Measurements from ENCODE around the gene OPA1.

Gene OPA1

DNA sequence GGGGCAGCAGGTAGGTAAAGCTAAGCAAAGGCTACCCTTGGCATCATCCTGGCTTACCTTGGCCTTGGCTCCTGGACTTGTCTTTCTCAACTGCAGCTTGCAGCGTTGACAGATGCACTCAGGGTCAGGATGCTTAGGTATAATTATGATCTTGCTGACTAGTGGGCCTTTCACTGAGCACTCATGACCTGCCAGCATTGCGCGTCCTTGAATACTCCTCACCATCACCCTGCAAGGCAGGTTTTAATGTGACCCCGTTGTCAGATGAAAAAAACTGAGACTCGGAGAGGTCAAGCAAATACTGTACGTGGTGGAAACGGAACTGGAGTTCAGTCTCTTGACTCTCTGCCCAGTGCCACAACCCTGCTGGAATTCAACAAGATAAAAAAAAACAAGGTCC, 126.7 kb downstream of the OPA1 start:
- H3K9me3 ChIP-seq (ENCODE audit: control insufficient read depth, low read length), result no peaks in the 10 kb centered on the region
- H3K36me3 ChIP-seq (ENCODE audit: control insufficient read depth, insufficient read depth, low read length), result no peaks in the 10 kb centered on the region
- no peaks in the 10 kb centered on the region for H3K27me3 ChIP-seq (ENCODE audit: control insufficient read depth, insufficient read depth, low read length)
- H3K9ac ChIP-seq (ENCODE audit: low read length), result no peak overlapping the region
- H3K4me3 ChIP-seq (ENCODE audit: low read length), result no peak overlapping the region
- no peaks in the 10 kb centered on the region for H3K4me1 ChIP-seq (ENCODE audit: control insufficient read depth, insufficient read depth, low read length)

GRCh38 chr3:193720169-193720568, 127.2 kb downstream of the OPA1 start:
- no peaks in the 10 kb centered on the region for H3K4me1 ChIP-seq (ENCODE audit: control insufficient read depth, insufficient read depth, low read length)
- no peaks in the 10 kb centered on the region for H3K9me3 ChIP-seq (ENCODE audit: control insufficient read depth, low read length)
- H3K36me3 ChIP-seq (ENCODE audit: control insufficient read depth, insufficient read depth, low read length), result no peaks in the 10 kb centered on the region
- H3K9ac ChIP-seq (ENCODE audit: low read length), result no peak overlapping the region
- H3K27me3 ChIP-seq (ENCODE audit: control insufficient read depth, insufficient read depth, low read length), result no peaks in the 10 kb centered on the region
- H3K4me3 ChIP-seq (ENCODE audit: low read length), result no peak overlapping the region

GRCh38 chr3:193722566-193722965, 129.6 kb downstream of the OPA1 start:
- H3K36me3 ChIP-seq (ENCODE audit: control insufficient read depth, insufficient read depth, low read length), result no peaks in the 10 kb centered on the region
- no peak overlapping the region for H3K9ac ChIP-seq (ENCODE audit: low read length)
- H3K9me3 ChIP-seq (ENCODE audit: control insufficient read depth, low read length), result no peaks in the 10 kb centered on the region
- no peak overlapping the region for H3K4me3 ChIP-seq (ENCODE audit: low read length)
- no peaks in the 10 kb centered on the region for H3K27me3 ChIP-seq (ENCODE audit: control insufficient read depth, insufficient read depth, low read length)
- no peaks in the 10 kb centered on the region for H3K4me1 ChIP-seq (ENCODE audit: control insufficient read depth, insufficient read depth, low read length)

DNA sequence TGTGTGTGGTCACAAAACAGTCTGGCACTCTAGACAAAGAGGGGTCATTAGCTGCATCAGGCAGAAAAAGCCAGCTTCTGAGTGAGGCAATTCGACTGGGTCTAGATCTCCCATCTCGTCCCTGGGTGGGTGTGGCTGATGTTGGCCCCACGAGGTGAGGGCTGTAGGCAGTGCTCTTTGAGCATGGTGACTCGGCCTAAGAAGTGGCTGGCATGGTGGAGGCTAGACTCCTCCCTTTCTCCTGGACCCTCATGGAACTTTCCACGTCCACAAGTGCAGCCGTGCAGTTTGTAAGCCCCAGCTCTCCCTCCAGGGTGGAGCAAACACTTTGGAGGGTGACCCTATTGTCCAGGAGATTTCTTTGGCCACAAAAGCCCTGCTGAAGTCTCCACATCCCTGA, 134.1 kb downstream of the OPA1 start:
- Histone ChIP-seq H3K4me1 (ENCODE audit: control insufficient read depth, insufficient read depth, low read length) (no peaks in the 10 kb centered on the region), H3K9ac (ENCODE audit: low read length) (no peak overlapping the region), H3K4me3 (ENCODE audit: low read length) (no peak overlapping the region), H3K9me3 (ENCODE audit: control insufficient read depth, low read length) (no peaks in the 10 kb centered on the region), H3K36me3 (ENCODE audit: control insufficient read depth, insufficient read depth, low read length) (no peaks in the 10 kb centered on the region), H3K27me3 (ENCODE audit: control insufficient read depth, insufficient read depth, low read length) (no peaks in the 10 kb centered on the region)

DNA sequence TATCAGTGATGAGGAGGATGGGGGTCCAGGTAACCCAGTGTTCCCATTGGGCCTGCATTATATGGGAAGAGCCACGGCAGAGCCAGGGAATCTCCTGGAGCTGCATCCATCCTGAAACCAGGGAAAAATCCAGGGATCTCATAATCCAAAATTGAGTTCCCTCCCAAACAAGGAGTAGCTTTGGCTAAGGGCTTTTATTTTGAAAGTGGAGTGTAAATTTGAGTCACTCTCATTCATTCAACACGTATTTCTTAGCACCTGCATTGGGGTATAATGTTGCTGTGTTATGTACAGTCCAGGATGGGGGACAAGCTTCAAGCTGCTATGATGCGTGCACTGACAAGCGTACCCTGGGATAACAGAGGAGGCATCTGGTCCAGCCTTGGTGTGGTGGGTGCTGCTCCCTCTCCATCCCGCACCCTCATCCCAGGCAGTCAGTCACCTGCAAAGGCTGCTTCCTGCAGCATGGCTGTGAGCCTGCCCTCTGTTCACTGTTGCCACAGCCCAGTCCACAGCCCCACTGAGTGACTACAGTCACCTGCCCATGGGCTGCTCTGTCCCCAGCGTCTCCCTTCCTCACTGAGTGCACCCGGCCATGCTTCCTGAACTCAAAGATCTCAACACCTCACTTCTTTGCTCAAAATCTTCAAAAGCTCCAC, 135.6 kb downstream of the OPA1 start:
- Histone ChIP-seq H3K4me1 (ENCODE audit: control insufficient read depth, insufficient read depth, low read length) (no peaks in the 10 kb centered on the region), H3K4me3 (ENCODE audit: low read length) (no peak overlapping the region), H3K36me3 (ENCODE audit: control insufficient read depth, insufficient read depth, low read length) (no peaks in the 10 kb centered on the region), H3K27me3 (ENCODE audit: control insufficient read depth, insufficient read depth, low read length) (no peaks in the 10 kb centered on the region), H3K9ac (ENCODE audit: low read length) (no peak overlapping the region), H3K9me3 (ENCODE audit: control insufficient read depth, low read length) (no peaks in the 10 kb centered on the region)

- Histone ChIP-seq H3K4me1 (ENCODE audit: control insufficient read depth, insufficient read depth, low read length) (no peaks in the 10 kb centered on the region), H3K9me3 (ENCODE audit: control insufficient read depth, low read length) (no peaks in the 10 kb centered on the region), H3K36me3 (ENCODE audit: control insufficient read depth, insufficient read depth, low read length) (no peaks in the 10 kb centered on the region), H3K4me3 (ENCODE audit: low read length) (no peak overlapping the region), H3K27me3 (ENCODE audit: control insufficient read depth, insufficient read depth, low read length) (no peaks in the 10 kb centered on the region), H3K9ac (ENCODE audit: low read length) (no peak overlapping the region)
Observed at GRCh38 chr3:193729088-193729465, 136.1 kb downstream of the OPA1 start.

DNA sequence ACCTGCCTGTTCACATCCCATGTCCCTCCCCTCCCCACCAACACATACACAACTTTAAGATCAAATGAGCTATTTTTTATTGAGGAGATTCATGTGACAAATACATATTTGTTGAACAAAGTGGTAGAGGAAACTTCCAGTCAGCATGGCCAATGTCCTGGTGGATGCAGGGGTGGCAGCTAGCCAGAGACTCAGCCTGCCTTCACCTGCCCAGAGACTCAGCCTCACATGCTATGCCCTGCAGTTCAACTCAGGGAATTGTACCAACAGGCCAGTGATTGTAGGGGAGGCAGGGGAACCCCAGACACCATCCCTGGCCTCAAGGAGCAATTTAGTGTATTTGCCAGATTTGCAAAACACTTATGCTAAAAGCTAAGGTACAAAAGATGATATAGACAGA, 136.6 kb downstream of the OPA1 start:
- Histone ChIP-seq H3K9me3 (ENCODE audit: control insufficient read depth, low read length) (no peaks in the 10 kb centered on the region), H3K4me1 (ENCODE audit: control insufficient read depth, insufficient read depth, low read length) (no peaks in the 10 kb centered on the region), H3K27me3 (ENCODE audit: control insufficient read depth, insufficient read depth, low read length) (no peaks in the 10 kb centered on the region), H3K36me3 (ENCODE audit: control insufficient read depth, insufficient read depth, low read length) (no peaks in the 10 kb centered on the region), H3K9ac (ENCODE audit: low read length) (no peak overlapping the region), H3K4me3 (ENCODE audit: low read length) (no peak overlapping the region)

DNA sequence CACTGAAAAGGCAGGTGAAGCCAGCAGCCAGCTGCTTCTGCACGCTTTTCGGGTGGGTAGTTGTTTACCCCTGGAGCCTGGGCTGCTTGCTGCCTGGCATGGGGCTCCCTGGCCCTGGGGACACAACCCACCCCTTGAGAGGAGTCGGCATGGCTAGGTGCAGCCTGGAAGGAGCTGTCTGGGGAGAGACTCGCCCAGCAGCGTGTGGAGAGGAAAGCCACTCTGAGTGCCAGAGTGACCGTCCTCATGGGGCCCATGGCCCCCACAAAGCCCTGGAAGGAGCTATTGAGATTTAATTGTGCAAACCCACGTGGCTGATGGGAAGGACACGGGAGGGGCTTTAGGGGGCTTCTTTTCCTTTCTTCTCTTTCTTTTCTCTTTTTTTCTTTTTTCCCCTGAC, 137.5 kb downstream of the OPA1 start:
- Histone ChIP-seq H3K9me3 (ENCODE audit: control insufficient read depth, low read length) (no peaks in the 10 kb centered on the region), H3K4me3 (ENCODE audit: low read length) (no peak overlapping the region), H3K9ac (ENCODE audit: low read length) (no peak overlapping the region), H3K36me3 (ENCODE audit: control insufficient read depth, insufficient read depth, low read length) (no peaks in the 10 kb centered on the region), H3K27me3 (ENCODE audit: control insufficient read depth, insufficient read depth, low read length) (no peaks in the 10 kb centered on the region), H3K4me1 (ENCODE audit: control insufficient read depth, insufficient read depth, low read length) (no peaks in the 10 kb centered on the region)

GRCh38 chr3:193730976-193731375, 138.0 kb downstream of the OPA1 start:
- no peaks in the 10 kb centered on the region for H3K36me3 ChIP-seq (ENCODE audit: control insufficient read depth, insufficient read depth, low read length)
- H3K27me3 ChIP-seq (ENCODE audit: control insufficient read depth, insufficient read depth, low read length), result no peaks in the 10 kb centered on the region
- no peaks in the 10 kb centered on the region for H3K4me1 ChIP-seq (ENCODE audit: control insufficient read depth, insufficient read depth, low read length)
- H3K9me3 ChIP-seq (ENCODE audit: control insufficient read depth, low read length), result no peaks in the 10 kb centered on the region
- H3K9ac ChIP-seq (ENCODE audit: low read length), result no peak overlapping the region
- no peak overlapping the region for H3K4me3 ChIP-seq (ENCODE audit: low read length)

DNA sequence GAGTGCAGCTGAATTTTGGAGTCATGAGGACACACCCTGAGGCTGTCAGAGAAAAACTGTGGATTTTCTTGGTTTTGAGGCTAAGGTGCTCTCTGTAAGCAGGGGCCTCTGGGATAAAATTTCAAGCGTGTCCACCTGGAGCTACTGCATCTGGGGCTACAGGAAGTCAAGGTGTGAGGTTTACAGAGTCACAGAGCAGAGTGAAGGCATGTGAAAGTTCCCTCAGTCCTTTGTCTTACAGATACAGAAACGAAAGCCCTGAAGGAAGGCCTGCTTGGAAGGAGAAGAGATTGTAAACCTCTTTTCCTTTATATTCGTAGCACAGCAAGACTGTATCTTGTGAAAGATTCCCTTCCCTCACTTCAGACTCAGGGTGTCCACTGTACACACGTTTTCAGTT, 138.6 kb downstream of the OPA1 start:
- H3K36me3 ChIP-seq (ENCODE audit: control insufficient read depth, insufficient read depth, low read length), result no peaks in the 10 kb centered on the region
- no peaks in the 10 kb centered on the region for H3K4me1 ChIP-seq (ENCODE audit: control insufficient read depth, insufficient read depth, low read length)
- no peaks in the 10 kb centered on the region for H3K9me3 ChIP-seq (ENCODE audit: control insufficient read depth, low read length)
- no peak overlapping the region for H3K9ac ChIP-seq (ENCODE audit: low read length)
- H3K27me3 ChIP-seq (ENCODE audit: control insufficient read depth, insufficient read depth, low read length), result no peaks in the 10 kb centered on the region
- H3K4me3 ChIP-seq (ENCODE audit: low read length), result no peak overlapping the region

DNA sequence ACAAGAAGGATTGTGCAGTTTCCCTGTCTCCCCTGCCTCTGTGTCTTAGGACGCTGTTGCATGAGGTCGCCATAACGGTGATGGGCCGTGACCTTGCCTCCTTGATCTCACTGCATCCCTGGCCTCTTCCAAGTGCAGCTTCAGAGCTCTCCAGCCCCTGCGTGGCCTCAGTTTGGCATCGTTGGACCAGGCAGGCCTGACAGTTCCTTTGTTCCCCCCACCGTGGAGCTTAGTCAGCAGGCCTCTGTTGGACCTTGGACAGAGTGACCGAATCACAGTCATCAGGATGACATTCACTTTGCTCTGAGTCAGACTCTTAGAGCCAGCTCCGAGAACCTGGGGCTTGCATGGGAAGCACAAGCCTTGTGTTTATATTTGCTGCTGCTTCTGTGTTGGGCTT, 139.4 kb downstream of the OPA1 start:
- Histone ChIP-seq H3K27me3 (ENCODE audit: control insufficient read depth, insufficient read depth, low read length) (no peaks in the 10 kb centered on the region), H3K4me1 (ENCODE audit: control insufficient read depth, insufficient read depth, low read length) (no peaks in the 10 kb centered on the region), H3K36me3 (ENCODE audit: control insufficient read depth, insufficient read depth, low read length) (no peaks in the 10 kb centered on the region), H3K9me3 (ENCODE audit: control insufficient read depth, low read length) (no peaks in the 10 kb centered on the region), H3K4me3 (ENCODE audit: low read length) (no peak overlapping the region), H3K9ac (ENCODE audit: low read length) (no peak overlapping the region)

DNA sequence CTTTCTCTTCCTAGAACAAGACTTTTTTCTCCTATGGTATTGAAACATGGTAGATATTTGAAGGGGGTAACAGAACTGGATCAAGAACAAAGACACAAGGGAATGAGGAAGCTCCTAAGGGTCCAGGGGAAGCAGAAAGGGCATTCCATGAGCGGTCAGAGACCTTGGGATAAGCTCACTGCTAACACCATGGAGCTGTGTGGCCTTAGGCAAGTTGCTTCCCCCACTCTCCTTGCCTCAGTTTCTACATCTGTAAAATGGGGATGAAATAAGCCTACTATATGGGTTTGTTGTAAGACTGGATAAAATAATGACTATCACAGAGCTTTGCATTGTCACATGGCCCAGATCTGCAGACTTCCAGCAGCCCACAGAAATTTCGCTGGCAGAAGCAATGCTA, 139.8 kb downstream of the OPA1 start:
- Histone ChIP-seq H3K4me3 (ENCODE audit: low read length) (no peak overlapping the region), H3K9ac (ENCODE audit: low read length) (no peak overlapping the region), H3K9me3 (ENCODE audit: control insufficient read depth, low read length) (no peaks in the 10 kb centered on the region), H3K36me3 (ENCODE audit: control insufficient read depth, insufficient read depth, low read length) (no peaks in the 10 kb centered on the region), H3K27me3 (ENCODE audit: control insufficient read depth, insufficient read depth, low read length) (no peaks in the 10 kb centered on the region), H3K4me1 (ENCODE audit: control insufficient read depth, insufficient read depth, low read length) (no peaks in the 10 kb centered on the region)

DNA sequence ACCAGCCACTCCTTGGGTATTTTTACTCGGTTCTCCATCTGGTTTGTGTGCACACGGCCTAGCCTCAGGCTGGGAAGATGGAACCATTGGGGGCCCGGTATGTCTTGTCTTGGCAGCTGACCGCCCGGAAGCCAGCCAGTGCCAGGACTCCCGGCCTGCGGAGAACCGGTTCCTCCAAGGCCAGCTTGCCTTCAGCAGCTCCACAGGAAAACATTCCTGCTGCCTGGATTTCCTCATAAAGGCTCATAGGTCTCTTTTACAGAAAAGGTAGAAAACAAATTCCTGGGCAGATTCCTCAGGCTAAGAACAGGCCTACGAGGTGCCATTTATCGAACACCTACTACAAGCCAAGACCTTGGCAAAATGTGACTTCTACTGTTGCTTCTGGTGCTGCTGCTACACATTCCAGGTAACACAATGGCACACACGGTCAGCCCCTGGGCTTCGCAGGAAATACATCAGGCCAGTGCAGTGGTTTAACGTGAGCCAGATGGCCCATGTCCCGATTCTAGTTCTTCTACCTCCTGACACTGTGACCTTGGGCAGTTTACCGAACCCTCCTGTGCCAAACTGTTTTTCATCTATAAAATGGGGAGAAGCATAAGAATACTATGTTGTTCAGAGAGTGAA, 141.8 kb downstream of the OPA1 start:
- no peaks in the 10 kb centered on the region for H3K27me3 ChIP-seq (ENCODE audit: control insufficient read depth, insufficient read depth, low read length)
- no peaks in the 10 kb centered on the region for H3K4me1 ChIP-seq (ENCODE audit: control insufficient read depth, insufficient read depth, low read length)

More for the DNA sequence above, 141.8 kb downstream of the OPA1 start:
- H3K9ac ChIP-seq (ENCODE audit: low read length), result no peak overlapping the region
- no peaks in the 10 kb centered on the region for H3K36me3 ChIP-seq (ENCODE audit: control insufficient read depth, insufficient read depth, low read length)
- H3K4me3 ChIP-seq (ENCODE audit: low read length), result no peak overlapping the region
- H3K9me3 ChIP-seq (ENCODE audit: control insufficient read depth, low read length), result no peaks in the 10 kb centered on the region
